ENCODE results near the gene GNAT2.
A peak's percentile ranks its signal among the peaks of the same experiment; 100 is the strongest.

GNAT2 gene

DNA sequence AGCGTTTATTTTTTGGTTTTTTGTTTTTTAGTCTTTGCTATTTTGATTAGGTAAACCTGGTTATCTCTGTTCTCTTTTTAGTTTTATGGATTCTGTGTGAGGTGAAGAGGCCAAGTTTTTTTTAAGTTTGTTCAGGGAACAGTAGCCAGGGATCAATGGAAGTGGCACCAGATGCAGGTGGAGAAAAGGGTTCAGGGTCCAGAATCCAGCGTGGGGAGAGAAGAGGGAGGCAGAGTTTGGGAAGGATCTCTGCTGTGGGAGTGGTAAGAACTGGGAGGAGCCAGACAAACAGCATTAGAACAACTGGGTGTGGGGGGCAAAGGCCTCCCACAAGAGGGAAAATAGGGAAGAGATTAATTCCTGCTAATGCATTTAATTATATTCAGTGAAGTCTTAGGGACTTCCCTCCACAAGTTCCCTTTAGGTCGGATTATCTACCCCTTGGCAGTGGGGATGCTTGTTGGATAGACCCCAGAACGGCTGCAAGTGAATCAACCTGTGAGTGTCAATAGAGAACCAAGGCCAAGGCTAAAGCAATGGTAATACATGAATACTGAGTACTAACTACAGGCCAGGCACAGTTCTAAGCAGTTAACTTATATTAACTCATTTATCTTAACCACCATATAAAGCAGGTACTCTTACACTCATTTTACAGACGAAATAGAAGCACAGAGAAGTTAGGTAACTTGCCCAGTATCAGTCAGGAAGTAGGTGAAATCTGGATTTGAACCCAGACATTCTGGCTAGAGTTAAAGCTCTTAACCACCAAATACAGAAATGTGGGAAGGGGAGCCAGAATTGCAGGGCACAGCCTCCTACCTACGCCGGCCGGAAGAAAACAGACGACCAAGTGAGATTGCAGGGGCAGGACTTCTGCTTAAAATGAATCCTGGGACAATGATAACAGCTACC is 498 bp downstream of the GNAT2 start:
- Histone ChIP-seq H3K4me3 (peak overlapping the region; percentile 49 to 82 (median 59)), H3K27ac (peak overlapping the region in 20 of 21 experiments; percentile 65 to 96 (median 87))

DNA sequence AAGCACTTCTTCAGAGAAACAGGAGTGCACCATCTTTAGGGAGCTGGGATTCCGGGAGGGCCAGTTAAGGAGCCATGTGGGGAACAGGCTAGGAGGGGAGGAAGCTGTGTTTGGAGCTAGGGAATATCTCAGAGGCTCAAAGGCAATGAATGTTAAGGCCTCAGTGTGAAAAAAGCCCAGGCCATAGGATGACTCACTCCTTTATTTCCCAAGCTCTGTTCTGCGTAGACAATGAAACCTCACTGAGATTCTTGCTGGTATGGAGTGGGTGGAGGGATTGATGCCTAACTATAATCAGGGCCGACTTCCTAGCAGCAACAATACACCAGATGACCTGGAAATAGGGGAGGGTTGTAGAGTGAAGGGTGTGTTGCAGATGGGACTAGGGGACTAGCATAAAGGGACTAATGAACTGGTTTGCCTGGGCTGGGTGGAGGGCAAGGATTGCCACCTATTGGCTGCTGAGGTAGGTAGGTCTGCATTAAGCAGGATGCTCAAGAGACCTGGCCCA is 2.1 kb downstream of the GNAT2 start:
- Histone ChIP-seq H3K27ac (peak overlapping the region in 20 of 21 experiments; percentile 27 to 93 (median 71)), H3K4me3 (no peak overlapping the region)

DNA sequence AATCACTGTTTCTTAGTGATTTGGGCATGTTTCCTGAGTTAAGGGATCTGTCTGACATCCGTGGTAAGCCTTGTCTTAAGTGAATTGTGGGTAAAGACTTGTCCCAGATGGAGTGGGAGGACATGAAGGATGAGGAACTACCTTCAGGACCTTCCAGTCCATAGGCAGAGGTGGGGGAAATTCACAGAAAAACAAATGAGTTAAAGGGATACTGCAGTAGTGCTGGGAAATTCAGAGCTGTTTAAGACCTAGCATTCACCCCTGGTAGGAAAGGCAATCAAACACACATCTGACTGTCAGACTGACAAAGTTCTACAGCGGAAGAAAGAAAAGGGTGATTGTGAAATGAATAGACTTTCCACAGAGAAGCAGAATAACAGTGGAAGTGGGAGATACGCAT is 3.0 kb downstream of the GNAT2 start:
- H3K27ac ChIP-seq, result peak overlapping the region in 19 of 21 experiments; percentile 27 to 93 (median 71)

DNA sequence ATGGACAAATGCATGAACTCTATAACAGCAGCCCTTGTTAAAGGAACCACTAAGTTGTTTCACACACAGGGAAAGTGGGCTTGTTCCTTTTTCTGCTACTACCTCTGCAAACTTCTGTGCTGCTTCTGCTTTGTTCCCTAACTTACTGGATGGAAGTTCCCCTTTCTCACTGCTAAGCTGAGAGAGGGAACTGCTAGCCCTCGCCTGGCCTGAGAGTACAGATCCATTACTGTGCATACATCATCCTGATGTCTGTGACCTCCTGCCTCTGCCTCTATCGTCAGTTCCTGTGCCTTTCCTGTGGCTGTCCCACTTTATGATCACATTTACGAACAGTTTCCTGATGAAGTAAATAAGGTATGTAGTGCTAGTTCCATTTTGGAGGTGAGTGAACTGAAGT is 3.5 kb downstream of the GNAT2 start:
- Histone ChIP-seq H3K27ac (peak overlapping the region in 17 of 21 experiments; percentile 35 to 93 (median 72)), H3K4me3 (no peak overlapping the region)

More for the DNA sequence above, 3.0 kb downstream of the GNAT2 start:
- H3K4me3 ChIP-seq, result no peak overlapping the region

DNA sequence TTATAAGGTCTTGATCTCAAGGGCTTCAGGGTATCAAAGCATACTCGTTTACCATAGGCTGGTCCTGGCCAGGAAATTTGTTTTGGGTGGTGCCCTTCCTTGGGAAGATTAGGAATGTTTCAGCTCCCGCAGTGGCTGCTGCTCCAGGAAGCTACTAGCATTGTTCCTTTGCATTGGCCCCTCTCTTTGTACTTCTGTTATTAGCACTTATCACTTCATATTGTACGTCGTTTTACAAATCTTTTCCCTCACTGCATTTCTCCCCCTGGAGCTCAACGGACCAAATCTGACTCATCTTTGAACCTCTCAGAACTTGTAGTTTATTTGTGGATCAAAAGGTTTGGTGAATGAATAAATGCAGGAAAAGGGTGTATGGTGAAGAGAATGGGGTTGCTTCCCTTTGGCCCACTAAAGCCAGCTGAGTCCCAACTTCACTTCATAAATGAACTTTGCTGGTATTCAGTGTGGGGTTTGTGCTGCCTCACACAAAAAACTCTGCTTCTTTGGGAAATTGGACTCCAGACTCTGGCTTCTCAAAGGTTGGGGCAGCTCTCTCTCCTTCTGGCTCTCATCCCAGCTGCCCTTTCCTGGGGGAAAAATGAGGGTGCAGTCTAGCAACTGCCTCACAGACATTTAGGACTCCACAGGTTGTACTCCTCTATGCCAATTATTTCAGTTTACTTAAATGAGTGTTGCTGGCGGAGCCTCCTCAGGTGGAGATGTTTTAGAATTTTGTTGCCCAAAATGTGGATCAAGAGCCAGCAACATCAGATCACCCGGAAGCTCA is 5.9 kb downstream of the GNAT2 start:
- Histone ChIP-seq H3K27ac (no peak overlapping the region), H3K4me3 (no peak overlapping the region)

DNA sequence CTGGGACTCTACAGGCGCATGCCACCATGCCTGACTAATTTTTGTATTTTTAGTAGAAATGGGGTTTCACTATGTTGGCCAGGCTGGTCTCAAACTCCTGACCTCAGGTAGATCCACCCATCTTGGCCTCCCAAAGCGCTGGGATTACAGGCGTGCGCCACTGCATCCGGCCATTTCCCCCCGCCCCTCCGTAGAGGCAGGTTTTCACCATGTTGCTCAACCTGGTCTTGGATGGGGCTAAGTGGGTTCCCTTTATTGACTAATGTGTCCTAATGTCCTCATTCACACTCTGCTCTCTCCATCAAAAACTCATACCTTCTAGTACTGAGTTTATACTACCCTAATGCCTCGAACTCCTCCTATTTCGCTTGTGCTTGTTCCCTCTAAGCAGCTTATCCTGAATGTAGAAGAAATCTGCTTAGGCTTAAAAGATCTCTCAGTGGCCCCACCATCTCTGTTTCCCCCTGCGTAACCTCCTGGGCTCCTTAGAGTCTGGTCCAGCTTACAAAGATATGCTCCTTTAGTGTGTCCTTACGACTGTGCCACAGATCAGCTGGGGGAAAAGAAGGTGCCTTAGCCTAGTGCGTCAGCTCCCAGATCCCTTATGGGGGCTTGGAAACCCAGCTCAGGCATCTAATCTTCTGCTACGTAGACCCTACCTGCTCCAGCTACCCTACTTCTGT is 8.0 kb downstream of the GNAT2 start:
- no peak overlapping the region for H3K27ac ChIP-seq
- no peak overlapping the region for H3K4me3 ChIP-seq

DNA sequence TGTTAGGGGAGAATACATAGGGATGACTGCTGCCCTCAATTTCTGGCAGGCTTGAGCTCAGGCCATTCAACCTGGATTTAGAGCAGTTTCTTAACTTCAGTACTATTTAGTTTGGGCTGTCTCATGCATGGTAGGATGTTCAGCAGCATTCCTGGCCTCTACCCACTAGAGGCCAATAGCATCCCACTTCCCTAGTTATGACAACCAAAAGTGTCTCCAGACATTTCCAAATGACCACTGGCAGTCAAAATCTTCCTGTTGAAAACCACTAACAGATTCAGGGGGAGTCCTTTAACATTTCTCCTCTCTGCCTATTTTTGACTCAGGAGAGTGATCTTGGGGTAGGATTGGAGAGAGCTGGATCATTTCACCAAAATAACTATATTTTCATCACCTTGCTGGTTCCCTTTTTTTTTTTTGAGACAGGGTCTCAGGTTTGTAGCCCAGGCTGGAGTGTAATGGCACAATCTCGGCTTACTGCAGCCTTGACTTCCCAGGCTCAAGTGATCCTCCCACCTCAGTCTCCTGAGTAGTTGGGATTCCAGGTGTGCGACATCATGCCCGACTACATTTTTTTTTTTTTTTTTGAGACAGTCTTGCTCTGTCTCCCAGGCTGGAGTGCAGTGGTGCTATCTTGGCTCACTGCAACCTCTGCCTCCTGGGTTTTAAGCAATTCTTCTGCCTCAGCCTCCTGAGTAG is 8.7 kb downstream of the GNAT2 start:
- H3K4me3 ChIP-seq, result no peak overlapping the region

DNA sequence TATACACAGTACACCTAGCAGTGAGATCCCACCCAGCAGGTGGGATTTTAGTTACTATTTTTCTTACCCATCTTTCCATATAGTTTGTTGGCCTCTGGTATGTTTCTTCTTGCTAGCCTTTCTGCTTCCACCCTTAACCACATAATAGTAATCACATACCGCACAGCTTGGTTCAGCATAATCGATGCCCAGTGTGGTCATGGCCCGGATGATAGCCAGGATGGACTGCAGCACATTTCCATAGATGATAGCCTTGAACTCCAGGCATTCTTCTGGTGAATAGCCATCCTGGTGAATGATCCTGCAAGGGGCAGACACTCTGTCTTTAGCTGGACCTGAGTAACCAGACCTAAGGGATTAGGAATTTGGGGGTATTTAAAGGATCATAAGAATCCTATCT is 9.5 kb downstream of the GNAT2 start:
- H3K27ac ChIP-seq, result no peak overlapping the region
- no peak overlapping the region for H3K4me3 ChIP-seq

More for the DNA sequence above, 8.7 kb downstream of the GNAT2 start:
- H3K27ac ChIP-seq, result no peak overlapping the region

DNA sequence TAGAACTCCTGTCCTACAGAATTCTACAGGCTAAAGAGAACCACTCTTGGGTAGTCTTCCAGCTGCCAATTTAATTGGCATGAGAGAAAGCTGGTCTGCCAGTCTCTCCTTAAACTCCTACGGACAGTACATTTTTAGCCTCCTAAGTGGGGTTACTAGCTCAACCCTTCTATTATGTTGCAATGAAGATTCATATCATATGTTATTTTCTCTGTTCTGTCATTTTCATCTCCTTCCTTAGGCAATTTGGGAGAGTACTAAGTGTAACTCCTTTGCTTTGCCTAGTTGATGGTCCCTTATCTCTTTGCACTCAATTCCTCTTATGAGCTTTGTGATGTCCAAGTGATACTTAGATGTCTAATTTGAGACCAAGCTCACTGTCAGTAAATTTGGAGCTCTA is 14.0 kb downstream of the GNAT2 start:
- Histone ChIP-seq H3K27ac (no peak overlapping the region), H3K4me3 (no peak overlapping the region)

DNA sequence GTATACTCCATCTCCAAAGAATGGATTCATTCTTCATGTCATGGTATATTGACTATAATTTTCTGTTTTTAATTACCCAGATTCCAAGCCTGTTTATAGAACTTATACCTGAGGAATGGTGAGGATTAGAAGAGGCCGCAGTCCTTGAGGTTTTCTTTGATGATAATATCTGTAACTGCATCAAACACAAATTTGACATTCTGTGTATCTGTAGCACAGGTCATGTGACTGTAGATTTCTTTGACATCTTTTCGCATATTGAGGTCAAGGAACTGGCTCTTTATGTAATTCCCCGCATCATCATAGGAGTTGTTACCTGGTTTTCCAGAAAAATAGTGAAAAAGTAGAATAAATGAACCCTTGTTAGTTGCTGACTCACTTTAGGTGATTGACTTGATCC is 16.2 kb downstream of the GNAT2 start:
- no peak overlapping the region for H3K4me3 ChIP-seq
- no peak overlapping the region for H3K27ac ChIP-seq

DNA sequence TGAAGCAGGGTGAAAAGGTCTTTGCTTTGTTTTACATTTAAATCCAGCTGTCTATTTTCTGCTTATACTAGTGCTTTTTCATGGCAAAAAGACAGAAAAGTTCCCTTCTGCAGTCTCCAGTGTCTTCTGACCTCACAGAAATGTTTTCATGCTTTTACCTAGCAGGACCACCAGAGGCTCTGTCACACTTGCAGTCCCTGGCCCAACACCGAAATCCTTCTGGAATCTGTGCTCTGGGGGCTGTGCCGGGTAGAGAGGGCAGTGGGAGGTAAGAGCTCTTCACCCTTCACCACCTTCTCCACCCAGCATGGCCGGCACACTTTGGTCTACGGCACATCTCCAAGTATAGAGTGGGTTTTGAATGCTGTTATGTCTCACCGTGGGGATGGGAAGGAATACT is 20.8 kb downstream of the GNAT2 start:
- Histone ChIP-seq H3K4me3 (no peak overlapping the region), H3K27ac (no peak overlapping the region)

DNA sequence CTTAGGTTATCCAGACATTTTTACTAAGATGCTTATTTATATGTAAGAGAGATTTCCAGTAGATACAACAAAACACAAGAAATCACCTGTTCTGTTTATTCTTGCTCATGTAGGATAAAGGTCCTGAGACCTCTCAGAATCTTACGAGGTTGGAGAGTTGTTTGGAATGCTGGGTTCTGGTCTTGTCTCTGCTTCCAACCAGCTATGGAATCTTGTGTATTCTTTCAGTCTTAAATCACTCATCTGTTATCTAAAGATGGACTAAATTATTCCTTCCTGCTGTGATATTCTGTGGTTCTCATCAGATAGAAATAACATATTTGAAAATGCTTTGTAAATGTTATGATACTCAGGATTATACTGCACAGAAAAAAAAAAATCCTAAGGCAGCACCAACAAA is 21.3 kb downstream of the GNAT2 start:
- no peak overlapping the region for H3K27ac ChIP-seq
- H3K4me3 ChIP-seq, result no peak overlapping the region

DNA sequence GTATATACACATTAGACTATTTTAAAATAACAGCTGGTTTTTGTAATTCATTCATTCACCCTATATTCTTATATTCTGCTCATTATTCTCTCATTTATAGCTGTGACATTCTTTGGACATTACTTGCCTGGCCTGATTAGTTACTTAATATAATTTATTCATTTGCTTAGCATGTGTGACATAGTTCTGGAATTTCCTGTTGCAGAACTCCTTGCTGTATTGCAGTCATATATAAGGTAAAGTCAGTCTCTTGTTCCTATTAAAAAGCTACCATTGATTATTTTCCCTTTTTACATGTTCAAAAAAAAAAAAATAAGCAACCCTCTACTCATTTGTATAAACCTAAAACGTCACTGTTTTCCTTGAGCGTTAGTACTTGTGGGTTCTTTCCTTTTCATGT is 23.9 kb downstream of the GNAT2 start:
- H3K27ac ChIP-seq, result peak overlapping the region in 1 of 21 experiments; percentile 47
- no peak overlapping the region for H3K4me3 ChIP-seq

DNA sequence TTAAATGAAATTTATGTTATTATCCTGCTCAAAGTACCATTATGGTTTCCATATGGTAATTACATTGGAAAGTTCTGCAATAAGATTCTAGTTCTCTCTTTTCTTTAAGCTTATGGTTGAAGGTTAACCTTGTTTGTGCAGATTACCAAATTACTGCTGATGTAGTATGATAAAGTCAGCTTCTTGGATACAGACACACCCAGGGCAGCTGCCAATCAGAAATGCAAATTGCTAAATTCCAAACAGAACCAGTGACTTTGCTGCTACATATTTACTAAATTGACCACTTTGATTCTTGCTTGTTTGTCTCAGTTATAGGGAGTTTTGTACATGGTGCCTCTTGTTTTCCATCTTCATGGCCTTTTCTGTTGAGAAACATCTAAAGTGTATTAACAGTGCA is 26.5 kb downstream of the GNAT2 start:
- no peak overlapping the region for H3K27ac ChIP-seq
- no peak overlapping the region for H3K4me3 ChIP-seq

DNA sequence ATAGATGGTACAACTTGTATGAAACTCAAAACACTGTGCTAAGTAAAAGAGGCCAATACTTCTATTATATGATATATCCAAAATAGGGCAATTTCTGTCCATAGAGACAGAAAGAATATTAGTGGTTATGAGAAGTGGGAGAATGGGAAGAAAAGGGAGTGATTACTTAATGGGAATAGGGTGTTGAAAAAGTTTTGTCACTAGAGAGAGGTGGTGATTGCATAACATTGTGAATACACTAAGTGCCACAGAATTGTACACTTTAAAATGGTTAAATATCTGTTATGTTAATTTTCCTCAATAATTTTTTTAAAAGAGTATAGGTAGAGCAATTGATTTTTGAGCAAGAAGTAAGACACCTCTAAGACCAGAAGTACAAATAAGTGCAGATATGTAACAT is 29.7 kb downstream of the GNAT2 start:
- H3K27ac ChIP-seq, result no peak overlapping the region
- no peak overlapping the region for H3K4me3 ChIP-seq

DNA sequence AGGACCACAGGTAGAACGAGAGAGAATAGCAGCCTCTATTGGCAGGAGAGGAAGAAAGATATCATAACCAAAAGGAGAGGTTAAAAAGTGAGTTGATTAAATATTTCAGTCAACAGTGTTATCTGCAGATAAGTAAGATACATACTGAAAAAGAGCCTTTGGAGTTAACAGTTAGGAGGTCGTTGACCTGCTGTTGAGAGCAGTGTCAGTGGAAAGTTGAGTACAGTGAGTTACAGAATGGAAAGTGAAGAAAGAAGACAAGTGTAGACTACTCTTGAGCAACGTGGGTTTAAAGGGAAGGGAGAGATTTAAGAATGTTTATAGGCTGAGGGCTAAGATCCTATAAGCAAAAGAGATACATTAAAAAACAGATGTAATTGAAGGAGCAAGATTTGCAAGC is 30.2 kb downstream of the GNAT2 start:
- no peak overlapping the region for H3K27ac ChIP-seq
- no peak overlapping the region for H3K4me3 ChIP-seq

DNA sequence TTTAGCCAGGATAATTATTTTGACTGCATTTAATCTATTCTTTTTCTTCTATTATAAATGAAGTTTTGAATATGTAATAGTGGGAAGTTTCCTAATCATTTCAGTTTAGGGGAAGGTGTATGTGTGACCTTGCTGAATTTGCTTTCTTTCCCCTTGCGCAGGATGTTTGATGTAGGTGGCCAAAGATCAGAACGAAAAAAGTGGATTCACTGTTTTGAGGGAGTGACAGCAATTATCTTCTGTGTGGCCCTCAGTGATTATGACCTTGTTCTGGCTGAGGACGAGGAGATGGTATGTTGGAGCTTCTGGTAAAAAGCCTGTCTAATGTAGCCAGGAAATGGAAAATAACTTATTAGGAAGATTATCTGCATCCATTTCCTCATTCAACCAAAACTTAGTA is 33.4 kb downstream of the GNAT2 start:
- Histone ChIP-seq H3K27ac (no peak overlapping the region), H3K4me3 (no peak overlapping the region)

DNA sequence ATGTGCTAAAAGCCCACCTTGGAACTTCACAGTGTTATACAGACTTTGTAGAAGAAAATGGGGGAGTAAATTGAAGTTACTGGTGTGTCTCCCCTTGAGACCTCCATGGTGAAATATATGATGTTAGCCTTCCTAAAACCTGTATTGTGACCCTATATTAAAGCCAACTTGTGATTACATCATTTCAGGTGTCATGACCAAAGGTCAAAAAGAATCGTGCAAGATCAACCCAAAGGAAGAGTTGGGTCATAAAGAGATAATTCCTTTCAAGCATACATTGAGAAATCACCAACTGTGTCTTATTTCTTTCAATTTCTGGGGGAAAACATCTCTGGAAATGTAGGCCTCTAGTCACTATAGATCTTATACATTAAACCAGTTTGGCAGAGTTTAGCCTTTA is 34.6 kb downstream of the GNAT2 start:
- no peak overlapping the region for H3K27ac ChIP-seq
- no peak overlapping the region for H3K4me3 ChIP-seq

DNA sequence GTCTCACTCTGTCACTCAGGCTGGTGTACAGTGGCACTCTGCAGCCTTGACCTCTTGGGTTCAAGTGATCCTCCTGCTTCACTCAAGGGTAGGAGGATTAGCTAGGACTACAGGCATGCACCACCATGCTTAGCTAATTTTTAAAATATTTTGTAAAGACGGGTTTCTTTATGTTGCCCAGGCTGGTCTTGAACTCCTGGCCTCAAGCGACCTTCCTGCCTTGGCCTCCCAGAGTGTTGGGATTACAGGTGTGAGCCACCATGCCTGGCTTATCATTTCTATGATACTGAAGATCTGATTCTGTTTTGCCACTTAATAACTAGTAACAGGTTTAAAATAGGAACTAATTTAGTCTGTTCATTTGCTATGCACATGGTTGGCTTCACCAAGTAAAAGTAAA is 37.4 kb downstream of the GNAT2 start:
- no peak overlapping the region for H3K27ac ChIP-seq
- no peak overlapping the region for H3K4me3 ChIP-seq

DNA sequence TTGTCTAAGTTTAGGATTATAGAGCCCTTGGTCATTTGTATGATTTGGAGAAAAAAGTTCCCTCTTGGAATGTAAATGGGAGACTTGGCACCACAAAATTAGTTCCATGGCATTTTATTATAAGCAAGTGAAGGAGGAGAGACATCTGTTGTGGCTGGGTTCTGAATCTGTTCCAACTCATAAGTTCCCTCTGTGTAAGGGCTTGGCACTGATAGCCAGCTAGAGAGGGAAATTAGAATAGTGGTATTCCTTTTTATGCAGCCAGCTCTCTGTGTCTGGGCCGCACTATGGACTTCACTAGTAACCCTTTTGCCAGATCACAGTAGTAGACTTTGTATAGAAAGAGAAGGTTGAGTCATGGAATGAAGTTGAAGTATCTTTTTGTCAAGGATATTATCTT is 39.9 kb downstream of the GNAT2 start:
- H3K27ac ChIP-seq, result peak overlapping the region in 1 of 21 experiments; percentile 4
- H3K4me3 ChIP-seq, result no peak overlapping the region

Measured in skin epidermis (tissue), 12 donors.